Measurements from ENCODE around the gene KRT84. TPM values are rescaled to one million over a fixed set of nuclear protein-coding genes. Genes with fewer than 3 reads are reported as not detected.

KRT84 gene
- total RNA-seq, 1 experiment from 2014 or later: not detected

DNA sequence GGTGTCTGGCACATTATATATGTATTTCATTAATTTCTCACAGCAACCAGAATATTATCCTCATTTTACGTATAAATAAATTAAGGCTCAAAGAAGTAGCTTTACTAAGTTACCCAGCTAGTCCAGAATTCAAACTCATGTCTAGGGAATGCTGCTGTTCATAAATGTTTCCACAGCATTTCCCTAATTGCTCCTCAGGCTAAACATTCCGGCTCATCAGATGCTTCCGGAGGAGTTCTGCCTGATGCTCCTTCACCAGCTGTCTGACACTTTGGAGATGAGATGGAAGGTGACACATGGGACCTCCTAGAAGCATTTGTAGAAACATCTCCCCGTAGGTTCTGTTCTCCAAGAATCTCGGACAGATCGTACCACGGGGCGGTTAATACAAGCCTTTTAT, 30.3 kb downstream of the KRT84 start:
- Histone ChIP-seq H3K4me3 (ENCODE audit: low read depth, low read length) (no peak overlapping the region), H3K36me3 (ENCODE audit: control insufficient read depth, insufficient read depth, low read length) (no peaks in the 10 kb centered on the region), H3K4me1 (no peaks in the 10 kb centered on the region), H3K9me3 (no peaks in the 10 kb centered on the region), H3K27me3 (replicated peaks; ENCODE audit: control insufficient read depth, insufficient read depth, low read length) (no peaks in the 10 kb centered on the region)
- DNase-seq: peak in 1 of 2 experiments; percentile 3
- BruUV-seq (replicated peaks): no TSS peak
- H3K27me3 Mint-ChIP-seq (ENCODE audit: insufficient read depth, unreplicated experiment): peaks cover 4% of the 10 kb centered on the region
- H3K27ac Mint-ChIP-seq (ENCODE audit: unreplicated experiment): no peak overlapping the region
- intact Hi-C loops (cut with micrococcal nuclease; ENCODE audit: unreplicated experiment): no loop called here
- POLR2A ChIA-PET: no interaction called here
- TF ChIP-seq, protein P1, sequence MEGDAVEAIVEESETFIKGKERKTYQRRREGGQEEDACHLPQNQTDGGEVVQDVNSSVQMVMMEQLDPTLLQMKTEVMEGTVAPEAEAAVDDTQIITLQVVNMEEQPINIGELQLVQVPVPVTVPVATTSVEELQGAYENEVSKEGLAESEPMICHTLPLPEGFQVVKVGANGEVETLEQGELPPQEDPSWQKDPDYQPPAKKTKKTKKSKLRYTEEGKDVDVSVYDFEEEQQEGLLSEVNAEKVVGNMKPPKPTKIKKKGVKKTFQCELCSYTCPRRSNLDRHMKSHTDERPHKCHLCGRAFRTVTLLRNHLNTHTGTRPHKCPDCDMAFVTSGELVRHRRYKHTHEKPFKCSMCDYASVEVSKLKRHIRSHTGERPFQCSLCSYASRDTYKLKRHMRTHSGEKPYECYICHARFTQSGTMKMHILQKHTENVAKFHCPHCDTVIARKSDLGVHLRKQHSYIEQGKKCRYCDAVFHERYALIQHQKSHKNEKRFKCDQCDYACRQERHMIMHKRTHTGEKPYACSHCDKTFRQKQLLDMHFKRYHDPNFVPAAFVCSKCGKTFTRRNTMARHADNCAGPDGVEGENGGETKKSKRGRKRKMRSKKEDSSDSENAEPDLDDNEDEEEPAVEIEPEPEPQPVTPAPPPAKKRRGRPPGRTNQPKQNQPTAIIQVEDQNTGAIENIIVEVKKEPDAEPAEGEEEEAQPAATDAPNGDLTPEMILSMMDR (IDR thresholded peaks at IDR 0.05; ENCODE audit: insufficient read depth in 1 of 2, low read depth in 1 of 2, low read length in 1 of 2, severe bottlenecking in 1 of 2, unreplicated experiment in 1 of 2): no peak
- H3K4me3 Mint-ChIP-seq (ENCODE audit: unreplicated experiment): no peak overlapping the region
- no peaks in the 10 kb centered on the region for H3K4me1 Mint-ChIP-seq (ENCODE audit: low read depth, unreplicated experiment)
- CTCF ChIA-PET: no interaction called here
- no peaks in the 10 kb centered on the region for H3K36me3 Mint-ChIP-seq (ENCODE audit: insufficient read depth, unreplicated experiment)
- H3K9me3 Mint-ChIP-seq (ENCODE audit: unreplicated experiment): no peaks in the 10 kb centered on the region

DNA sequence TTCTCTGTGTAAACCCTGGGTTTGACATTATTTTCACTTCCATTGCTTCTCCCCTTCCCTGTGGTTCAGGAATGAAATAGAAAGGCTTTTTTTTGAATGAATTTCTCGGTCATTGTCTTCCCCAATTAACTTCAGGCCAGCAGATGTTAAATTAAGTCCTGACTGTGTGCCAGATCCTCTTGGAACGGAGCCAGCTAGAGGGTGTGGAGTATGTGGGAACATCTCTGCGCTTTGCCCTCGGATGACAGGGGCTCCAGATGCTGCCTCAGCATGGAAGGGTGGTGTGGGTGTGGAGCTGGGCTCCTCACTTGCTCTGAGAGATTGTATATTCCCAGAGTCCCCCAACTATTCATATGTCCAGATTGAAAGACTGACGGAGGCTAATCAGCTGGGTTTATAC, 31.3 kb downstream of the KRT84 start:
- CTCF ChIA-PET: no interaction called here
- no peak overlapping the region for H3K4me3 ChIP-seq (ENCODE audit: low read depth, low read length)
- no TSS peak for BruUV-seq (replicated peaks)
- no peaks in the 10 kb centered on the region for H3K9me3 ChIP-seq
- no peaks in the 10 kb centered on the region for H3K27me3 ChIP-seq (replicated peaks; ENCODE audit: control insufficient read depth, insufficient read depth, low read length)
- intact Hi-C loops (cut with micrococcal nuclease; ENCODE audit: unreplicated experiment): no loop called here
- H3K4me3 Mint-ChIP-seq (ENCODE audit: unreplicated experiment): no peak overlapping the region
- no peaks in the 10 kb centered on the region for H3K9me3 Mint-ChIP-seq (ENCODE audit: unreplicated experiment)
- H3K4me1 ChIP-seq: no peaks in the 10 kb centered on the region
- H3K36me3 ChIP-seq (ENCODE audit: control insufficient read depth, insufficient read depth, low read length): no peaks in the 10 kb centered on the region
- no peaks in the 10 kb centered on the region for H3K36me3 Mint-ChIP-seq (ENCODE audit: insufficient read depth, unreplicated experiment)
- DNase-seq: peak in 1 of 2 experiments; percentile 5
- TF ChIP-seq, protein P1 (IDR thresholded peaks at IDR 0.05; ENCODE audit: insufficient read depth in 1 of 2, low read depth in 1 of 2, low read length in 1 of 2, severe bottlenecking in 1 of 2, unreplicated experiment in 1 of 2): no peak
- no peak overlapping the region for H3K27ac Mint-ChIP-seq (ENCODE audit: unreplicated experiment)
- no peaks in the 10 kb centered on the region for H3K4me1 Mint-ChIP-seq (ENCODE audit: low read depth, unreplicated experiment)
- POLR2A ChIA-PET: no interaction called here
- no peaks in the 10 kb centered on the region for H3K27me3 Mint-ChIP-seq (ENCODE audit: insufficient read depth, unreplicated experiment)

DNA sequence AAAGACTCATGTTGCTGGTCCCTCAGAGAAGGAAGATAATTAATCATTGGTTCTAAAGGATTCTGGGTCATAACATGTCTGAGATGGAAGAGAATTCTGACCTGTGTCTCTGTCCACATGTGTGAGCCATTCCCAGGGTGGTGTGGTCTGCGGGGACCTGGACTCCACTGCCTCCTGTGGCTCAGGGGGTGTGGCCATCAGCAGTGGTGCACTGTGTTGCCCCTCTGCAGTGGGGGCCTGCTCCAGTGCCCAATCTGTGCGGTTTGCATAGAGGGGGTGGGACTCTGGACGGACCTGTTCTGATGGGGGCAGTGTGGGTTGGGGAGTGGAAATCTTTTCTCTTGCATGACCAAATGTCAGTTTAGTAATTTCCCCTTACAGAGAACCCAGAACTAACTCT, 31.7 kb downstream of the KRT84 start:
- intact Hi-C loops (cut with micrococcal nuclease; ENCODE audit: unreplicated experiment): no loop called here
- Histone ChIP-seq H3K9me3 (no peaks in the 10 kb centered on the region), H3K4me3 (ENCODE audit: low read depth, low read length) (no peak overlapping the region), H3K4me1 (no peaks in the 10 kb centered on the region), H3K36me3 (ENCODE audit: control insufficient read depth, insufficient read depth, low read length) (no peaks in the 10 kb centered on the region), H3K27me3 (replicated peaks; ENCODE audit: control insufficient read depth, insufficient read depth, low read length) (no peaks in the 10 kb centered on the region)
- no peak for DNase-seq
- H3K27ac Mint-ChIP-seq (ENCODE audit: unreplicated experiment): no peak overlapping the region
- no peak overlapping the region for H3K4me3 Mint-ChIP-seq (ENCODE audit: unreplicated experiment)
- CTCF ChIA-PET: no interaction called here
- no peaks in the 10 kb centered on the region for H3K36me3 Mint-ChIP-seq (ENCODE audit: insufficient read depth, unreplicated experiment)
- TF ChIP-seq, protein P1 (IDR thresholded peaks at IDR 0.05; ENCODE audit: insufficient read depth in 1 of 2, low read depth in 1 of 2, low read length in 1 of 2, severe bottlenecking in 1 of 2, unreplicated experiment in 1 of 2): no peak
- BruUV-seq (replicated peaks): no TSS peak
- no peaks in the 10 kb centered on the region for H3K9me3 Mint-ChIP-seq (ENCODE audit: unreplicated experiment)
- H3K4me1 Mint-ChIP-seq (ENCODE audit: low read depth, unreplicated experiment): no peaks in the 10 kb centered on the region
- POLR2A ChIA-PET: no interaction called here
- no peaks in the 10 kb centered on the region for H3K27me3 Mint-ChIP-seq (ENCODE audit: insufficient read depth, unreplicated experiment)
